Measurements from ENCODE around the gene TMEM184B. TPM values are rescaled to one million over a fixed set of nuclear protein-coding genes. Genes with fewer than 3 reads are reported as not detected.
A peak's percentile ranks its signal among the peaks of the same experiment; 100 is the strongest.

The TMEM184B gene
- total RNA-seq, 4 donors from 2014 or later, result 52.0 to 108 (median 64.9) TPM

DNA sequence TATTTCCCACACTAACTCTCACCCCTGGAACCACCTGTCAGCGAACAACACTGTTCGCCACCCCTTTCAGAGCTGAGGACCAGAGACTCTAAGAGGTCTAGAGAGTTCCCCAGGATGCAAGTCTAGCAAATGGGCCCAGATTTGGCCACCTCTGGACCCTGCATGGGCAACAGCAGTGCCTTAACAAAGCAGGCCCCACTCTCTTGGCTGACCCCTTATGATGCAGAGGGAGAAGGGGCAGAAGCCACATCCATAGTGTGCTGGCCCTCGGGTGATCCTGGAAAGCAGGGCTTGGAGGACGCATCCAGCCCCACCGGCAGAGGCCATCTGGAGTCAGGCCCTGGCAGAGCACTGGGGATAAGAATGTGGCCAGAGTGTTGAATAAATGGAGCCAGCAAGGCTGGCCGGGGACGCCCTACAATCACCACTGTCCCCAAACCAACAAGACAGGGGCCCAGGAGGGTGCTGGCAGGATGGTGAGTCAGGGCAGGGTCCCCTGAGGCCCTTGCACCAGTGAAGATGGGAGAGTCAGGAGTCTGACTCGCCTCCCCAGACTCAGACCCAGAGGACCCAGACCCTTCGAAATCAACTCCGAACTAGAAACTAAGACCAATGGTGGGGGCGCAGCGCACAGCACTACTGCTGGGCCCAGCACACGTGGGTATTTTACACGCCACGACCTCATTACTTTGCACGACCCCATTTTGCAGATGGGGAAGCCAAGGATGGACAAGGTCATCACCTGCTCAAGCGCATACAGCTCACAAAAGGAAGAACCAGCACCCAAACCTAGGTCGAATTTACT, 37.9 kb upstream of the TMEM184B start:
- no peaks in the 10 kb centered on the region for H3K27me3 ChIP-seq
- H3K36me3 ChIP-seq, result peaks cover 0 to 28% of the 10 kb centered on the region in 2 donors
- H3K9me3 ChIP-seq, result no peaks in the 10 kb centered on the region
- no peak for ATAC-seq
- peak overlapping the region; percentile 52 to 98 (median 88) for H3K27ac ChIP-seq
- WGBS, 2 donors (ENCODE audit: low coverage in 1 of 2), result 65 to 70% methylated on average over 2 to 5 of the region's 18 CpGs
- H3K4me1 ChIP-seq, result peaks cover 3 to 100% (median 65%) of the 10 kb centered on the region in 3 donors
- peak overlapping the region in 1 of 2 donors; percentile 13 for H3K4me3 ChIP-seq
- TF ChIP-seq POLR2AphosphoS5 (IDR thresholded peaks at IDR 0.05) (no peak), EP300 (IDR thresholded peaks at IDR 0.05) (no peak), POLR2A (IDR thresholded peaks at IDR 0.05) (no peak)
- TF ChIP-seq, protein P1, sequence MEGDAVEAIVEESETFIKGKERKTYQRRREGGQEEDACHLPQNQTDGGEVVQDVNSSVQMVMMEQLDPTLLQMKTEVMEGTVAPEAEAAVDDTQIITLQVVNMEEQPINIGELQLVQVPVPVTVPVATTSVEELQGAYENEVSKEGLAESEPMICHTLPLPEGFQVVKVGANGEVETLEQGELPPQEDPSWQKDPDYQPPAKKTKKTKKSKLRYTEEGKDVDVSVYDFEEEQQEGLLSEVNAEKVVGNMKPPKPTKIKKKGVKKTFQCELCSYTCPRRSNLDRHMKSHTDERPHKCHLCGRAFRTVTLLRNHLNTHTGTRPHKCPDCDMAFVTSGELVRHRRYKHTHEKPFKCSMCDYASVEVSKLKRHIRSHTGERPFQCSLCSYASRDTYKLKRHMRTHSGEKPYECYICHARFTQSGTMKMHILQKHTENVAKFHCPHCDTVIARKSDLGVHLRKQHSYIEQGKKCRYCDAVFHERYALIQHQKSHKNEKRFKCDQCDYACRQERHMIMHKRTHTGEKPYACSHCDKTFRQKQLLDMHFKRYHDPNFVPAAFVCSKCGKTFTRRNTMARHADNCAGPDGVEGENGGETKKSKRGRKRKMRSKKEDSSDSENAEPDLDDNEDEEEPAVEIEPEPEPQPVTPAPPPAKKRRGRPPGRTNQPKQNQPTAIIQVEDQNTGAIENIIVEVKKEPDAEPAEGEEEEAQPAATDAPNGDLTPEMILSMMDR (IDR thresholded peaks at IDR 0.05), result no peak

DNA sequence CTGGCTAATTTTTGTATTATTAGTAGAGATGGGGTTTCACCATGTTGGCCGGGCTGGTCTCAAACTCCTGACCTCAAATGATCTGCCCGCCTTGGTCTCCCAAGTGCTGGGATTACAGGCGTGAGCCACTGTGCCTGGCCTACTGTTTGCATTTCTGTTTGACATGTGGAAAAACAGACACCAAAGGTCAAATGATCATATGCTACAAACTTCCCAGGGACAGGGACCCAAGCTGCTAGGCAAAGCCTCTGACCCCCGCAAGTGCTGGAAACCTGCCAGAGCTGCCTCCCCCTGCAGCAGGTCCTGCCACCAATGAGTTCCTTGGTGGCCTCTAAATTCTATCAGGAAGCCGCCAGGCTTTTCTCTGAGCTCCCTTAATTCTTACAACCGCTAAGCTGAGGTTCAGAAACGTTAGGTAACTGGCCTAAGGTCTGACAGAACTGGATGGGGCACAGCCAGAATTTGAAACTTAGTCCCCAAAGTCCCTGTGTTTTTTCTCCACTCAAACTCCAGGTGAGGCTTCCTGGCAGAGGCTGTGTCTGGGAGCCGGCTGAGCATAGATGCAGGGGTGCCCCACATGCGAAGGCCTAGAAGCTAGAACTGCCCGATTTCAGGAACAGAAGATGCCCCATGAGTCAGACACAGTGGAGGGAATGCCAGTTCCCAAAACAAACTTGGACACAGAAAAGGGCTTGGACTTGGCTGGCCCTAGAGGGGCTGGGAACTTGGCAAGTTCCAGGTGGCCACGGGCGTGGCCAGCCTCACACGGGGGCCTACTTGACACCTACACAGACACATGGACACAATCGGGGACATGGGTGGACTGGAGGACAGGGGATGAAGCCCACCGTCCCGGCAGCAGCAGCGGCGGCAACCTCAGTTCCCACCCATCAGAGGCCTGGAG, 37.1 kb upstream of the TMEM184B start:
- Histone ChIP-seq H3K4me1 (peaks cover 3 to 100% (median 67%) of the 10 kb centered on the region in 3 donors), H3K9me3 (no peaks in the 10 kb centered on the region), H3K27me3 (no peaks in the 10 kb centered on the region), H3K36me3 (peaks cover 0 to 28% of the 10 kb centered on the region in 2 donors), H3K4me3 (peak overlapping the region in 1 of 2 donors; percentile 13), H3K27ac (peak overlapping the region; percentile 52 to 98 (median 88))
- WGBS, 2 donors (ENCODE audit: low coverage in 1 of 2), result 28 to 29% methylated on average over 4 to 6 of the region's 18 CpGs
- peak; percentile 46 for ATAC-seq
- TF ChIP-seq, protein P1 (IDR thresholded peaks at IDR 0.05), result peak in 1 of 4 experiments; percentile 5
- no peak for TF ChIP-seq POLR2A (IDR thresholded peaks at IDR 0.05)
- no peak for TF ChIP-seq EP300 (IDR thresholded peaks at IDR 0.05)
- TF ChIP-seq POLR2AphosphoS5 (IDR thresholded peaks at IDR 0.05), result peak; percentile 79

DNA sequence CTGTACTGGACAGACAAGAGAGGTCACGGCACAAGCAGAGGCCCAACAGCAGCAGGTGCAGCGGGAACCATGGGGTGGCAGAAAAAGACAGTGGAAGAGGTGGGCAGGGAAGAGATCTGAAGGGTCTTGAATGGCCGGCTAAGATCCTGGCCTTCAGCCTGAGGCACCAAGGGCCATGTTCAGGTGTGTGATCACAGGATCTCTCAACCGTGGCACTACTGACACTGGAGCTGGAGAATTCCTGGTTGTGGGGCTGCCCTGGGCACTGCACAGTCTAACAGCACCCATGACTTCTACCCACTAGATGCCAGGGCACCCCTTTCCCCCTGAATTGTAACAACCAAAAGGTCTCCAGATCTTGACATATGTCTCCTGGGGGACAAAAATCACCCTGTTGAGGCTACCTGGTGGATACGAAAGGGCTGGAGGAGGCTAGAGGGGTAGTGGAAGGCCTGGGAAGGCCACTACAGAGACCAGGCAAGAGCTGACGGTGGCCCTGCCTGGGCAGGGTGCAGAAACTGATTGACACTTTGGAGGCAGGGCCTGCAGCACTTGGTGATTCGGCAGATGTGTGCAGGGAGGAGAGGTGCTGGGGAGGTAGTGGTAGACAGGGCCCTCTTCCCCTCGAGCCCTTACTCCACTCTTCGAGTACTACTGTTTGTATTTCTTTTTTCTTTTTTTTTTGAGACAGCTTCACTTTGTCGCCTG, 36.1 kb upstream of the TMEM184B start:
- Histone ChIP-seq H3K36me3 (peaks cover 0 to 31% of the 10 kb centered on the region in 2 donors), H3K27ac (peak overlapping the region in 3 of 4 donors; percentile 79 to 98 (median 98)), H3K9me3 (no peaks in the 10 kb centered on the region), H3K27me3 (no peaks in the 10 kb centered on the region), H3K4me1 (peaks cover 3 to 100% (median 66%) of the 10 kb centered on the region in 3 donors), H3K4me3 (no peak overlapping the region)
- TF ChIP-seq POLR2AphosphoS5 (IDR thresholded peaks at IDR 0.05) (no peak), EP300 (IDR thresholded peaks at IDR 0.05) (no peak), POLR2A (IDR thresholded peaks at IDR 0.05) (no peak)
- TF ChIP-seq, protein P1 (IDR thresholded peaks at IDR 0.05), result no peak
- 38 to 62% methylated on average over 3 to 4 of the region's 10 CpGs for WGBS, 2 donors (ENCODE audit: low coverage in 1 of 2)
- ATAC-seq, result no peak

DNA sequence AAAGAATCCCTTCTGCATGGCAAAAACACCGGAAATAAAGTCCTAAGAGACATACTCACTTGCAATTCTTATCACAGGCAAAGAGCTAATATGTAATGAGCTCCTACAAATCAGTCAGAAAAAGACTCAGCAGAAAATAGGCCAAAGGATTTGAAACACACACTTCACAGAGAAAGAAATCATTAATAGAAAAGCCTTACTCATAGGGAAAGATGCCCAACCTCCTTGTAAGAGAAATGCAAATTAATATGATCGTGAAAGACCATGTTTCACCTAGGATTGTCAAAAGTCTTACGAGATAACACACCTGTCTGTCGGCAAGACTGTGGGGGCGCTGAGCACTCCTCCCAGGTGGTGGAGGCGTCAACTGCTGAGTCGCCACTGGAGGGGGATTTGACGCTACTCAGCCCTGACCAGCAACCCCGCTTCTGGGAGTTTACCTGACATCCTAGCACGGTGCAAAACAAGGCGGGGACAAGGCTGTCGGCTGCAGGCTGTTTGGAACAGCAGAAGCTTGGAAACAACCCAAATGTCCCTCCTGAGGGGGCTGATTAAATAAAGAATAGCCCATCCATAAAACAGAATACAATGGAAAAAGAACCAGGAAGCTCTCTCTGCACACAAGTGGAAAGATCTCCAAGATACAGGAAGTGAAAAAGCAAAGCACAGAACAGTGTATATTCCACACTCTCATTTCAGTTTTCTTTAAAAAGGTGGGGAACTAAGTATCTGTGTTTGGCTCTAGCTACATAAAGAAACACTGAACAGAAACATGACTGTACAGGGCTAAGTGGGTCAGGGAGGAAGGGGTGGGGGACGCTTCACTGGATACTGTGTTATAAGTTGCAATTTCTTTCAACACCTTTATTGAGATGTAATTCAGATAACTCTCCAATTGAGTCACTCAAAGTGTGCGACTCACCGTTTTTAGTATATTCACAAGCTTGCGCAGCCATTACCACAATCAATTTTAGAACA, 33.0 kb upstream of the TMEM184B start:
- Histone ChIP-seq H3K27me3 (no peaks in the 10 kb centered on the region), H3K27ac (peak overlapping the region in 3 of 4 donors; percentile 62 to 74 (median 63)), H3K9me3 (no peaks in the 10 kb centered on the region), H3K4me1 (peaks cover 3 to 93% (median 44%) of the 10 kb centered on the region in 3 donors), H3K36me3 (peaks cover 0 to 54% of the 10 kb centered on the region in 2 donors), H3K4me3 (no peak overlapping the region)
- no peak for ATAC-seq
- TF ChIP-seq POLR2A (IDR thresholded peaks at IDR 0.05) (no peak), POLR2AphosphoS5 (IDR thresholded peaks at IDR 0.05) (peak; percentile 6), EP300 (IDR thresholded peaks at IDR 0.05) (no peak)
- TF ChIP-seq, protein P1 (IDR thresholded peaks at IDR 0.05), result no peak
- WGBS, 2 donors (ENCODE audit: low coverage in 1 of 2), result 27 to 34% methylated on average over 8 to 10 of the region's 16 CpGs

All from gastroesophageal sphincter (tissue), 4 donors.